ENCODE data around the gene IL17B. TPM values are rescaled to one million over a fixed set of nuclear protein-coding genes. Genes with fewer than 3 reads are reported as not detected.

The IL17B gene
- total RNA-seq, 1 experiment from 2014 or later = not detected

DNA sequence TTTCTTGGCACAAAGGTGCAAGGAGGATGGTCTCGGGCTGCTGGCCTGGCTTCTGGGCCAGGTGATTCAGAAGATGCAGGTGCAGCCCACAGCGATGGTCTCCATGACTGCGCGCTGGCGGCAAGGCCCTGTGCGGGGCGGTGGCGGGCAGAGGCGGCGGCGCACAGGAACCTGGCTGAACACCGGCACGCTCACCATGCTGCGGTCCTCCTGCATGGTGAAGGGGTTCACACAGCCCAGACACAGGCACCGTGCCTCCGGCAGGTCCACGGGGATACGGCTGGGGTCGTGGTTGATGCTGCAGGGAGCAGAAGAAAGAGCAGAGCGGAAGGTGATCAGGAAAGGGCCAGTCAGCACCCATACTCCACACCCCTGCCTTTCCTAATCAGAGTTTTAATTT is 4.8 kb downstream of the IL17B start:
- no peak overlapping the region for H3K4me2 ChIP-seq (ENCODE audit: insufficient read depth, insufficient read length, low read length)
- H3K4ac ChIP-seq (ENCODE audit: low read depth, low read length) = no peak overlapping the region
- H3T11ph ChIP-seq (ENCODE audit: low read length) = no peak overlapping the region
- no peak overlapping the region for H2BK12ac ChIP-seq (ENCODE audit: insufficient read length, low read depth, low read length)
- H3K79me2 ChIP-seq (ENCODE audit: insufficient read depth, low read length) = no peaks in the 10 kb centered on the region
- no peak overlapping the region for H2BK15ac ChIP-seq (ENCODE audit: low read depth, low read length)
- H3K4me1 Mint-ChIP-seq = peaks cover 21 to 22% of the 10 kb centered on the region in 2 experiments
- H3K9me3 Mint-ChIP-seq = no peaks in the 10 kb centered on the region; a peak in 1 of 5 replicates
- WGBS (ENCODE audit: extremely low coverage, insufficient read length, low lambda C conversion rate) = no CpG with 5 or more reads among the region's 20 CpGs
- TF ChIP-seq, protein P1, sequence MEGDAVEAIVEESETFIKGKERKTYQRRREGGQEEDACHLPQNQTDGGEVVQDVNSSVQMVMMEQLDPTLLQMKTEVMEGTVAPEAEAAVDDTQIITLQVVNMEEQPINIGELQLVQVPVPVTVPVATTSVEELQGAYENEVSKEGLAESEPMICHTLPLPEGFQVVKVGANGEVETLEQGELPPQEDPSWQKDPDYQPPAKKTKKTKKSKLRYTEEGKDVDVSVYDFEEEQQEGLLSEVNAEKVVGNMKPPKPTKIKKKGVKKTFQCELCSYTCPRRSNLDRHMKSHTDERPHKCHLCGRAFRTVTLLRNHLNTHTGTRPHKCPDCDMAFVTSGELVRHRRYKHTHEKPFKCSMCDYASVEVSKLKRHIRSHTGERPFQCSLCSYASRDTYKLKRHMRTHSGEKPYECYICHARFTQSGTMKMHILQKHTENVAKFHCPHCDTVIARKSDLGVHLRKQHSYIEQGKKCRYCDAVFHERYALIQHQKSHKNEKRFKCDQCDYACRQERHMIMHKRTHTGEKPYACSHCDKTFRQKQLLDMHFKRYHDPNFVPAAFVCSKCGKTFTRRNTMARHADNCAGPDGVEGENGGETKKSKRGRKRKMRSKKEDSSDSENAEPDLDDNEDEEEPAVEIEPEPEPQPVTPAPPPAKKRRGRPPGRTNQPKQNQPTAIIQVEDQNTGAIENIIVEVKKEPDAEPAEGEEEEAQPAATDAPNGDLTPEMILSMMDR (conservative IDR thresholded peaks at IDR 0.05) = no peak
- no peak overlapping the region for H3K23ac ChIP-seq (ENCODE audit: insufficient read length, low read depth, low read length)
- no peak overlapping the region for H3K14ac ChIP-seq (ENCODE audit: insufficient read depth, low read length)
- H3K9ac ChIP-seq (ENCODE audit: extremely low read depth, insufficient read length, low read length) = no peak overlapping the region
- peak overlapping the region in 2 of 3 experiments; percentile 27 to 31; a peak in 1 of 7 replicates for H3K27ac Mint-ChIP-seq
- no peaks in the 10 kb centered on the region for H3K23me2 ChIP-seq (ENCODE audit: insufficient read length, low read depth, low read length, poor library complexity, severe bottlenecking)
- no peak overlapping the region for H3K27ac ChIP-seq (ENCODE audit: insufficient read length, low read depth, low read length)
- no peaks in the 10 kb centered on the region for H3K27me3 Mint-ChIP-seq (ENCODE audit: low read depth)
- no peaks in the 10 kb centered on the region for H3K9me3 ChIP-seq (ENCODE audit: control insufficient read depth, low read depth, low read length)
- H4K8ac ChIP-seq (replicated peaks; ENCODE audit: insufficient read length, low read depth, low read length) = no peak overlapping the region
- H3K18ac ChIP-seq (ENCODE audit: insufficient read length, low read depth, low read length) = no peak overlapping the region
- H2BK20ac ChIP-seq (ENCODE audit: low read depth, low read length, poor library complexity, severe bottlenecking) = no peak overlapping the region
- no peak overlapping the region for H4K5ac ChIP-seq (ENCODE audit: insufficient read length, low read depth, low read length)
- H4K20me1 ChIP-seq (ENCODE audit: control insufficient read depth, insufficient read depth, insufficient read length) = no peaks in the 10 kb centered on the region
- no peaks in the 10 kb centered on the region for H3K79me1 ChIP-seq (ENCODE audit: insufficient read depth, low read depth, low read length, poor library complexity, severe bottlenecking)
- no peak overlapping the region for H2AFZ ChIP-seq (ENCODE audit: low read length)
- H4K91ac ChIP-seq (ENCODE audit: insufficient read length, low read depth, low read length) = no peak overlapping the region
- no peak for DNase-seq
- H3K27me3 ChIP-seq (ENCODE audit: insufficient read depth, low read length) = no peaks in the 10 kb centered on the region
- no peak overlapping the region for H2BK5ac ChIP-seq (ENCODE audit: insufficient read length, low read length)
- no peak overlapping the region; a peak in 1 of 5 replicates for H3K4me3 Mint-ChIP-seq
- H2AK5ac ChIP-seq (ENCODE audit: insufficient read length, low read length) = no peak overlapping the region
- H3K36me3 Mint-ChIP-seq (ENCODE audit: insufficient read depth in 1 of 3, low read depth in 3 of 3) = peaks cover 0 to under 1% (median 0%) of the 10 kb centered on the region in 3 experiments; a peak in 1 of 7 replicates
- H3K4me1 ChIP-seq (ENCODE audit: insufficient read depth, low read length) = no peaks in the 10 kb centered on the region
- H2BK120ac ChIP-seq (ENCODE audit: low read depth, low read length, poor library complexity, severe bottlenecking) = no peak overlapping the region
- no peak overlapping the region for H3K56ac ChIP-seq (ENCODE audit: insufficient read length, low read depth, low read length)

Data from H9 (cell line).